Measurements from ENCODE around the gene GABRA4.

GABRA4 gene

GRCh38 chr4:46993075-46994006, at the start of gene GABRA4:
GABRA4 (minus strand) TSS chr4:46993581; CDS start chr4:46993424, 157 bp downstream.
- DNase-seq (ENCODE audit: low spot score), result no peak

GRCh38 chr4:47040828-47041227, 47.4 kb upstream of the GABRA4 start:
- DNase-seq (ENCODE audit: low spot score), result no peak

- no peak for DNase-seq (ENCODE audit: low spot score)
Observed at GRCh38 chr4:47038263-47038662, 44.9 kb upstream of the GABRA4 start.

- DNase-seq (ENCODE audit: low spot score), result peak; percentile 45
Observed at GRCh38 chr4:47032405-47033106, 39.2 kb upstream of the GABRA4 start.

- no peak for DNase-seq (ENCODE audit: low spot score)
Observed at GRCh38 chr4:47031751-47032404, 38.5 kb upstream of the GABRA4 start.

- peak; percentile 56 for DNase-seq (ENCODE audit: low spot score)
Observed at GRCh38 chr4:47031011-47031678, 37.8 kb upstream of the GABRA4 start, which contains the start of gene GABRB1. GABRB1 (plus strand) TSS chr4:47031567.

- DNase-seq (ENCODE audit: low spot score), result no peak
Observed at GRCh38 chr4:47017494-47017893, 24.1 kb upstream of the GABRA4 start.

GRCh38 chr4:47017081-47017480, 23.7 kb upstream of the GABRA4 start:
- no peak for DNase-seq (ENCODE audit: low spot score)

GRCh38 chr4:47013373-47013772, 20.0 kb upstream of the GABRA4 start:
- no peak for DNase-seq (ENCODE audit: low spot score)

GRCh38 chr4:47012676-47013075, 19.3 kb upstream of the GABRA4 start:
- no peak for DNase-seq (ENCODE audit: low spot score)

- DNase-seq (ENCODE audit: low spot score), result no peak
Observed at GRCh38 chr4:47010912-47011446, 17.6 kb upstream of the GABRA4 start.

- no peak for DNase-seq (ENCODE audit: low spot score)
Observed at GRCh38 chr4:47010347-47010911, 17.0 kb upstream of the GABRA4 start.

- no peak for DNase-seq (ENCODE audit: low spot score)
Observed at GRCh38 chr4:47002580-47002979, 9.2 kb upstream of the GABRA4 start.

- no peak for DNase-seq (ENCODE audit: low spot score)
Observed at GRCh38 chr4:47000406-47000805, 7.0 kb upstream of the GABRA4 start.

GRCh38 chr4:46999566-46999965, 6.2 kb upstream of the GABRA4 start:
- DNase-seq (ENCODE audit: low spot score), result no peak

GRCh38 chr4:46994007-46994405, 625 bp upstream of the GABRA4 start:
- no peak for DNase-seq (ENCODE audit: low spot score)

- no peak for DNase-seq (ENCODE audit: low spot score)
Observed at GRCh38 chr4:46992338-46992737, 1.0 kb downstream of the GABRA4 start.

- no peak for DNase-seq (ENCODE audit: low spot score)
Observed at GRCh38 chr4:46986922-46987638, 6.3 kb downstream of the GABRA4 start.

- DNase-seq (ENCODE audit: low spot score), result no peak
Observed at GRCh38 chr4:46984781-46985180, 8.6 kb downstream of the GABRA4 start.

- no peak for DNase-seq (ENCODE audit: low spot score)
Observed at GRCh38 chr4:46980851-46981250, 12.5 kb downstream of the GABRA4 start.

- DNase-seq (ENCODE audit: low spot score), result no peak
Observed at GRCh38 chr4:46979726-46980125, 13.7 kb downstream of the GABRA4 start.
